SKM-1 (cell line): ENCODE results near the gene MSI2.

ENCODE experiments used
- DNase-seq: peaks from one replicate; lab custom pipeline; 2025; ENCODE audit not compliant: unreplicated experiment; lab: John Stamatoyannopoulos, UW

The MSI2 gene

DNA sequence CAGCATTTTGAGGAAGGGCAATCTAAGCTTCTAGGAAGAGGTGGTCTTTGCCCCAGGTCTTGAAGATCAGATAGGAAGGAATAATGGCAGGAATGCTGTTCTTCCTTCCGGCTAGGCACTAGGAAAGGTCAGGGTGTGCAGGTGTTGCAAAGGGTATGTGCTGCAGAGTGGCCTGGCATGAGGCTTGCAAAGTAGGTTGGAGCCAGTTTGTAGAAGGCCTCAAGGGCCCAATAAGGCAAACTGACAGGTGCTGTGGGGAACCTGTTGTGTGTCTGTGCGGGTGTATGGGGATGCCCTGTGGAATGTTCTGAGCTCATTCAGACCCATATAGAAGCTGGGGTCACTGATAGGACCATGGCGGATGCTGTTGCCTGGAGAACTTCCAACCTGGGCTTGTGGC is 12.7 kb downstream of the MSI2 start:
- DNase-seq = no peak

DNA sequence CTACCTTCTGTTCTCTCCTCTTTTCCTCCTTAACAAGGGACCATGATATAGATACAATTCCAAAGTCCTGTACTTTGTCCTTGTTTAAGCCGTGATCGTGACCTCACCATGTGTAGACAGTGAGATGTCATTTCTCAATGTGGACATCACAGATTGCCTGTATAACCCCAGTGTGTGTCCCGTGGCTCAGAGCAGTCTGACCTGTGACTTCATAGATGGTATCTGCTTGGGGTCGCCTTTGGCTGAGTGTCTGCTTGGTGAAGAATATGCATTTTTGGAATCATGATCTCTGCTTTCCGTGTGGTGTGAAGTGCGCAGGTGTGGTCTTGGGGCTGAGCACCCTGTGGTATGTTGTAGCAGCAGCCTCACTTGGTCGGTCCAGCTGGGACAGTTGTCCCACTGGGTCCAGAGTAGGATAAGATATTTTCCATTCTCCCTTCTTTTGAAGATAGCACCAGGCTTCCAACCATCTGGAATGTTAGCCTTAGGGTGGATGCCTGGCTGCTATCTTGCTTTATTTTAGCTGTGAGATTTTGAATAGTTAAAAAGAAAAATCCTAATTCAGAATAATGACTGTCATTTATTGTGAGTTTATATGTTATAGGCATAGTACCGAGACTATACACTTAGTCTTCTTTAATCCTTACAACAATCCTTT is 13.4 kb downstream of the MSI2 start:
- no peak for DNase-seq

DNA sequence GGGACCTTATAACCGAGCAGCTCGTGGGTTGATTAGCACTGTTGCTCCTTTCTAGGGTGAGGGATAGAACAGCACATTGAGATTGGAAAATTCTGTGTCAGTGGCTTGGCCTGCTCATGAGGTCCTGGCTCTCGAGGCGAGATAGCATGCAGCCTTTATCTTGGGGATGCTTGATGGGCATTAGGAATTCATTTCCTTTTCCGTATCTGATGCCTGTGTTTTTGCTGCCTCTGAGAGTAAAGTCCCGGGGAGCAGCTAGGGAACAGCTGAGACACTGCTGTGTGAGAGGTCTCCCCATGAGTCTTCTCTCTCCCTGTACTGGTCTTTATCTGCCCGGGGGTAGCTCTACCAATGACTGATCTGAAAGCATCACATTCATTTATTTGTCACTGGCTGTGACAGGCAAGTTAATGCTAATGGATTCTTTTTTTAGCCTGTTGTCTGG is 14.5 kb downstream of the MSI2 start:
- no peak for DNase-seq

DNA sequence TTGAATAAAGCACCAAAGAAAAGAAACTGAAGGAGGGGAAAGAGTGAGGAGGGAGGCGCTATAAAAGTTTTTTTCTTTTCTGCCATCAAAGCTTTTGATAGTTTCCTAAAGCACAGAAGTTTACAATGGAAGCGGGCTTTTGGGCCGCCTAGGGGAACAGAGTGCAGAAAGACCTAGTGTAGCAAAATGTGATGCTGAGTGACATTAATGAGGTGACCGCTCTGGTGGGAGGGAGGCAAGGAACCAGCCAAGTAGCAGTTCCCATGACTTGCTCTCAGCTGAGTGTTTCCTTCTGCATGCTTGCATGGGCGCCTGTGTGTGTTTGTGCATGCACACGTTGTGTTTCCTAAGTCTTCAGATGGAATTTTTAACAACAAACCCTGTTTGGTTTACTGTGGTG is 15.5 kb downstream of the MSI2 start:
- DNase-seq = no peak

DNA sequence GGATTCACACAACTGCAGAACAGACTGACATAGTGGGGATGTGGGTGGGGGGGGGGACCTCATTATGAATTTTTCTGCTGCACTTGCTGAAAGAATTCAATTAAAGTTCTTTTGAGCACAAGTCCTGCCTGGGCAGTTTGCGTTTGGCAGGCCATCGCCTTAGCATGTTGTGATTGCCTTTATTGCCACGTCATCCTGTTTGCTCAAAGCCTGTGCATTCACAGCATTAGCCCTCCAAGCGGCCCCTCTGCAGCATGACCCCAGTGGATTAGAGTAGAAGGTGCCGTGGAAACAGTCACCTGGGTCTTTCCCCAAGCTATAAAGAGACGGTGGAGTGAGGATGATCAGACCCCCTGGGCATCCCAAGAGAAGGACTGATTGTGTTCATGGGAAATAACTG is 17.2 kb downstream of the MSI2 start:
- DNase-seq = no peak

DNA sequence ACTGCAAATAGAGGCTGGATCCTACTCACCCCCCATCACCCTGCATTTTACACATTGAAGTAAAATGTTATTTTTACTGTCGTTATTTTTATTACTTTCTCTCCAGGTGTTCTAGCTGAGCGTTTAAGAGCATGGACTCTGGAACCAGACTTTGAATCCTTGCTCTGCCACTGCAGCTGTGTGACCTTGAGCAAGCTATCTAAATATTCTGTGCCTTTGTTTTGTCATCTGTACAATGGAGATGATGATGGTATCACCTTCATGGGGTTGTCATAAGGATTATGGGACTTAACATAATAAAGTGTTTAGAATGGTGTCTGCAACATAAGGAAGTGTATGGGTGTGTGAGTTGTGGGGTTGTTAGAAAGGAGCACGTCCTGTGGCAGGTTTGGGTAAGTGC is 17.8 kb downstream of the MSI2 start:
- DNase-seq = no peak

DNA sequence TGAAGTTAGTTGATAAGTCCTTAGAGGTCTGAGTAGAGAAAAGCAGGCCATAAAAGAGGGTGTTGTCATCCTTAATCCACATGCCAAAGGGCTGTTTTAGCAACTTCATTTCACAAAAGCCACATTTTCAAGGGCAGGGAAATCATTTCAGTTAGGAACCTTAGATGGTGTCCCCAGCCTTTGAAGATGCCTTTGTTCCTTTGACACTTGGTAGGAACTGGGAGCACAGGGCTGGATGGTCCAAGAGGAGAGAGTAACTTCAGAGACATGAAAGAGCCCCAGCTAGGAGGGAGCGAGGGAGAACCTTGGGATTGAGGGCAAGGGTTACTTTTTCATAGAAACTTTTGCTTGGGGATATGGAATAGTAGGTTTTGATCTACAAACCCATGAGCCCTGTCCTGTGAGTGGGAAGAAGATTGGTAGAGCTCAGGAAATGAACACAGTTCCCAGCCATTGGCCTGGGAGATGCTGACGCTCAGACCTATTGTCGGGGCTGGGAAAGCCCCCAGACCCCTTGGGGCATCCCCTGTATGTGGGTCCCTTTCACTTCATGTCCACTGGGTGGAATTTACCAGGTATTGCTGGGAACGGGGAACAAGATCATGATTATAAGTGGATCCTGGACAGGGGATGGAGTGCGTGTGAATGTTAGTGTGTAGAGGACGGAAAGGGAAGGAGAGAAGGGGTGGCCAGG is 18.9 kb downstream of the MSI2 start:
- DNase-seq = no peak

DNA sequence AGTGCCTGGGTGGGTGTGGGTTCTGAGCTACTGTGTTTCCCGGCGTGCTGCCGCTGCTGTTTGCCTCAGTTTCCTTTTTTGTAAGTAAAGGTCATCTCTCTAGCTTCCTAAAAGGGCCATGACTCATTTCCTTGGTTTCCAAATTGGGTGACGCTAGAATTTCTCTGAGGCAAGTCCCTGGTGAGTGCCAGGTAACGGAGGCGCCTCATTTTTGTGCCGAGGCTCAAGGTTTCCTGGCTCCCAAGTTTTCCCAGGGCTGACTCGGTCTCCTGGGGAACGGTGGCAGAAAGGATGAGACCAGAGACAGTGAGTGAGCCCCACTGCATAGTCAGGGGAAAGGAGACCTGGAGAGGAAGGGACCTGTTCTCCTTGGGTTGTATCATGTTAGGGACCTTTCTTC is 20.3 kb downstream of the MSI2 start:
- no peak for DNase-seq

DNA sequence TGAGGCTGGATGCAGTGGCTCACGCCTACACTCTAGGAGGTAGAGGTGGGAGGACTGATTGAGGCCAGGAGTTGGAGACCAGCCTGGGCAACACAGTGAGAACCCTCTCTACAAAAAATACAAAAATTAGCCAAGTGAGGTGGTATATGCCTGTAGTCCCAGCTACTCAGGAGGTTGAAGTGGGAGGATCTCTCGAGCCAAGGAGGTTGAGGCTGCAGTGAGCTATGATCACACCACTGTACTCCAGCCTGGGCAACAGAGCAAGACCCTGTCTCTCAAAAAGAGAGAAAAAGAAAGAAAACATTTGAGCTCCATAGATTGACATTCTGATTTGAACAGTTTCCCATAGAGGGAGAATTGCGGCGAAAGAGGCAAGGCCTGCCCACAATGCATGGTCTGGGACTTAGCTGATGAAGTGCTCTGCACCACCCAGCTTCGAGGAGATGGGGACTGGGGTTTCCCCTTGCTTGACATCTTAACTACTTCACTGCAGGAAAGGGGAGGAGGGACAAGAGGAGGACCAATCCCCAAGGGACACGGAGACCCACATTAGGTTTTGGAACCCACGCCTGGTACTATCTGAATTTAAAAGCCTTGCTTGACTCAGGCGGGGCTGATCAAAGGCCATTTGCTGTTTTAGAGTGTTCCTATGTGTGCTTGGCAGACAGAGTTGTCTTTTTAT is 21.7 kb downstream of the MSI2 start:
- no peak for DNase-seq

DNA sequence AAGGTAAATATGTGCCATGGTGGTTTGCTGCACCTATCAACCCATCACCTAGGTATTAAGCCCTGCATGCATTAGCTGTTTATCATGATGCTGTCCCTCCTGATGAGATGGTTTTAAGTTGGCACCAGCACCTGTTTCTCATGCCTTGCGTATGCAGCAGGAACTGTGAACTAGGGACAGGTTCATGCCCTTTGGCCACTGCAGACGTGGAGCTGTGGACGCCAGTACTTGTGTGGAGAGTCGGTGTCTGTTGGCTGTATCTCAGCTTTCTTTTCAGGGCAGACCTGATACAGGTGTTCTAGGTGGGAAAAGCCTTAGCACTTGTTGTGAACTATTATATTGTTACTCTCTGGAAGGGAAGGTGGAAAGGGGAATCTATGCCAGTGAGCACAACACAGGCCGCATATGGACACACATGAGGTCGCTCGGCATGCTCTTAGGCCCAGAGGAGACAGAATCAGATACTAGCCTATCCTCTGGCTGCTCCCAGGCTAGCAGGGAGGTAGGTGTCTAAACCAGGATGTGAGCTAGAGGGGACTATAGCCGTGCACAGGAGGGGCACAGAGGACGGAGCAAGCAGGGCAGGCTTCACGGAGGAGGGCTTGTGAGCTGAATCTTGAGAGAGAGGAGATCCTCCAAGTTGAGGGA is 22.5 kb downstream of the MSI2 start:
- DNase-seq = no peak

DNA sequence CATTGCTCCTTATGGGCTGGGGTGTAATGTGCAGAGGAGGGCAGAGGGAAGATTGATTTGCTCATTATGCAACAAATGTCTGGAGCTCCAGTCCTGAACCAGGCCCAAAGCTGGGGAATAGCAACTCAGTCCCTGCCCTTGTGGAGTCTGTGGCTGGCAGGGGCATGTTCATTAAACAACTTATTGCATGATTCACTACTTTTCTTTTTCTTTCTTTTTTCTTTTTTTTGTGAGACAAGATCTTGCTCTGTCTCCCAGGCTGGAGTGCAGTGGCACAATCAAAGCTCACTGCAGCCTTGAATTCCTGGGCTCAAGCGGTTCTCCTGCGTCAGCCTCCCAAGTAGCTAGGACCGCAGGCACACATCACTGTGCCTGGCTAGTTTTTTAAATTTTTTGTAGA is 23.1 kb downstream of the MSI2 start:
- no peak for DNase-seq

DNA sequence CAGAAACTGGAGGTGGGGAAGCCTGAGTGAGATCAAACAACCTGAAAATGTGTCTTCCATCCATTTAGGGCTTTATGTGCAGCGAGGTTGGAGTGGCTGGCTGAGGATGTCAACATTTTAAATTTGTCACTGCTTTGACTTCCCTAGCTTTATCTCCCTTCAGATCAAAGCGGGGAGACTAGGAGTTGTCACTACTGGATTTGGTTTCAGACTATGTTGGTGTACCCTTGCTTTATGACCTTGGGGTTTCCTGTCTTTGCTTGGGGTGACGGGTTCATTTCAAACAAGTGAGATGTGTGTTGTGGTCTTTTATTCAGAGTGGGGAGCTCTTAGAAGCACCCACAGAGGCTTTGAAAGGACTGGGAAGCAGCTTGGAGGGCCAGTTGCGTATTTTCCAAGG is 25.6 kb downstream of the MSI2 start:
- no peak for DNase-seq

DNA sequence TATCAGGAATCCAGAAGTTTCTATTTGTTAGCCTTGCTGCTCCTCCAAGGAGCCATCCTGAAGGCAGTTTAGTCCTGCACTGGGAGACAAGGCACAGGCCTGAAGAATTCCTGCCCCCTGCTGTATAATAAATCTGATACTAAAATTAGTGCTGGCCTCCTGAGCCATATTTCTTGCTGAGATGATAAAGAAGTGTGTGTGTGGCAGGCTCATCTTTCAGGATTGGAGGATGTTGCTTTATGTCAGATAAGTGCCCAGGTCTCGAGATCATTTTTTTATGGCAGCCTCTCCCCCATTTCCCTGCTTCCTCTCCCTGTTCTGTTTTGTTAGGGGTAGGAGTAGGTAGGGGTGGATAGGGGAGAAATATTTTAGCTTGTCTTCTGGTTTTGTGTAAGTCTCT is 26.0 kb downstream of the MSI2 start:
- no peak for DNase-seq

DNA sequence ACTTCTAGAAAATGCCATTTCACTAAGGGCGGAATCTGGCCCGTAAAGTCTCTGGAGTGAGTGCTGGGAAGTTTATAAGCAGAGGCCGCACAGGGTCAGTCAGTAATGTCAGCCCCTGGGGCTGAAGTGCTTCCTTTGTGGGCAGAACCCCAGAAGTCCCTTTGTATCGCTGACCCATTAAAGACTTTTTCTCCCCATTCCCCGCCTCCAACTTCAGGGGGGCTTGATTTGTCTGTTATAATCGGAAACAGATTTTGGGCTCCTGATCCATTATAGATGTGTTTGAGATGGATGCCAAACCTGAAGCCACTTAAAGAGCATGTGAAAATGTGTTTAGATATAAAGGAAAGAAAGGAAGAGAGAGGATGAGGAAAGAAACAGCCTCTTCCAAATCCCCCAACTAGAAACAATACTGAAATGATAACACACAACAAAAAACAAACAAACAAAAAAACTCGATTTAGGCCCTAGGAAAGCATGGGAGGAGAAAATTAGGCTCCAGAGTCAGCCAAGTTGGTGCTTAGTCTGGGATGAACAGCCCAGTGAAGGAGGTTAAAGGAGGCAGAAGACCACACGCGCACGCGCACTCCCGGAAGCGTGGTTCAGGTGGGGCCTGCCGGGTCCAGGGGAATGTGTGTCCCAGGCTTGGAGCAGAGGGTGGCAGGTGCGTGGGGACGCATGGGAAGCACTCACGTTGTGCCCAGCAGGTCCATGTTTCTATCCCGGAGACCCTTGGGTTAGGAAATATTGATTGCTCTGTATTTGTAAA is 27.1 kb downstream of the MSI2 start:
- no peak for DNase-seq

DNA sequence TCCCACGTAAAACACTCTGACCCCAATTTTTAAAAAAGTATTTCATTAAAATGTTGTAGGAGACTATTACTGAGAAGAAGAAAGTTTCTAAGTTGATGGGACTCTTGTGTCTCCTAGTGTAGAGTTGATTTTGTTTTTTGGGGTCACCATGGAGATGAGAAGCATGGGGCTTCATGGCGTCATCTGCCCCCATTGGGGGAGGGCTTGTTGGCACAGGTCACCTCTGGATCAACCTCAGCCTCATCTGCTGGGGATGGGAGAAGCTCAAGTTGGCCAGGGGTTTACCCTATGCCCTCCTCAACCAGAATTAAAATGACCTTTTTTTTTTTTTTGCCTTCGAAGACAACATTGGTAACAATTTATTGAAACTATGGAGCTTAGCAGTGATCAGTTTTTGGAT is 28.3 kb downstream of the MSI2 start:
- DNase-seq = no peak

DNA sequence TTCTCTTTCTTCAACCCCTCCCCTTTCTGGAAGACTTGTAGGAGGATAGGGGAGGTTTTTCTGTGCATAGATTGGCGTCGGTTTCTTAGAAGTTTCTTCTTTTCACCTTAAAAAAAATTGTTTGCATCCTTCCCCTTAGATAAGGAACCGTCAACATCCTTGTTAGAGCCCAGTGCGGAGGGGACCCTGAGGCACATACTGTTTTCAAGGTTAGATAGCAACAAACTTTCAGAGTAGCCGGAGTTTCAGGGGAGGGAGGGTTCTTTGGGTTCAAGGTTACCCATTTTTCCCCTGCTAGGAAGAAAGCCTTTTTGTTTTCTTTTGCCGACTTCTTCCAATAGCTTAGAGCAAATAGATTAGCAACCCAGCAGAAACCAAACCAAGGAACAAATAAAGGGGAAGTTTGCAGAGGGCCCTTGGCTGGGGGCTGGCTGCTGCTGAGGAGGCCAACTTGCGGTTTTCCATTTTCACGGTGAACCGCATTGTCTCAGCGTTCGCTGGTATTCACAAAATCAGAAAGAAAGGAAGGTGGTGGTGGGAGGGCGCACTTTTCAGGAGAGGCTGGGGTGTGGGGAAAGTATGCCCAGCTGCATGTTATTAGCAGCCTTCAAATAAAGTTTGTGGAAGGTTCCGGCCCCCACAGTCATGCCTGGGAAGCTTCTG is 28.8 kb downstream of the MSI2 start:
- peak; percentile 77 for DNase-seq

DNA sequence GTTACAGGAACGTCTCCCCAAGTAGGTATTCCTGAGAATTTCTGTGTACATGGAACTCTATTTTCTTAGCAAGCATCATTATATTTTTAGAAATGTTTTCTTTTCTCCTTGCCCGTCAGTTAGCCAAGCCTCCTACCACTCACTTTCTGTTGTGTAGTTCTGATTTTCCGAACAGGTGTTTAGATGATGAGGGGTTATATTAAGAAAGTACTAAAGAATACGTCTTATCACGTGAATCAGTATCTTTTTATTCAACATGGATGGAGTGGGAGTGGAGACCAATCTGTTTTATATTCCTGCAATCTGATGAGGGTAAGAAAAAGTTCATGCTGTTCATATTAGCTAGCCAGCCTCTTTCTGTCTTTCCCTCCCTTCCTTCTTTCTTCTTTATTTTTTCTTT is 29.4 kb downstream of the MSI2 start:
- DNase-seq = no peak

DNA sequence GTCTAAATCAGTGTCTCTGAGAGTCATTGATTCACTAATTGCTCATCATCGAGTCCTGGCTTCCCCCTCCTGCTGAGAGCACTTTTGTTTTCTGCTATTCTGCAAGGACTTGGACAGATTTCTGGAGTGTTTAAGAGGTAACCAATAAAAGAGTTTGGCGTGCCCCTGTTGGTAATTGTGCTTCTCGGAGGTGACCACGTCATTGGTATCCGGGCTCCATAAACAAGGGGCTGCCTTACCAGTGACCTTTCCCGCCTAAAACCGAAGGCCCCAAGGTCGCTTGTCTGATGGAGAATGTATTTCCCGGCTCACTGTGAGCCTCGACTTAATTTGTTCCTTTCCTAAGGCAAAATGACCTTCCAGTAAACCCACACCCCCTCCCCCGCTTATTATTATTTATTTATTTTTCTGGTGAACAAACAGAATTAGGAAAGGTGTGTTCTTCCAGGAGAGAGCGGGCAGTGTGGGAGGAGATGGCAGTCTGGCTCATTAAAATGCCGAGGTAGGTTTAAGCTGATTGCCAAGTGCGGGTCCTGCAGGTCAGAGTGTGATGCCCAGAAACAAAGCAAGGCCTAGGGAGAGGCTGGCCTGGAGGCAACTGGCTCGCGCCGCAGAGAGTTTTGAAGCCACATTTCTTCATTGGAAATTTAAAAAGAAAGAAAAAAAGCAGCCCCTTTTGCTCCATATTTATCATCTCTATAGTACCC is 30.2 kb downstream of the MSI2 start:
- DNase-seq = no peak

DNA sequence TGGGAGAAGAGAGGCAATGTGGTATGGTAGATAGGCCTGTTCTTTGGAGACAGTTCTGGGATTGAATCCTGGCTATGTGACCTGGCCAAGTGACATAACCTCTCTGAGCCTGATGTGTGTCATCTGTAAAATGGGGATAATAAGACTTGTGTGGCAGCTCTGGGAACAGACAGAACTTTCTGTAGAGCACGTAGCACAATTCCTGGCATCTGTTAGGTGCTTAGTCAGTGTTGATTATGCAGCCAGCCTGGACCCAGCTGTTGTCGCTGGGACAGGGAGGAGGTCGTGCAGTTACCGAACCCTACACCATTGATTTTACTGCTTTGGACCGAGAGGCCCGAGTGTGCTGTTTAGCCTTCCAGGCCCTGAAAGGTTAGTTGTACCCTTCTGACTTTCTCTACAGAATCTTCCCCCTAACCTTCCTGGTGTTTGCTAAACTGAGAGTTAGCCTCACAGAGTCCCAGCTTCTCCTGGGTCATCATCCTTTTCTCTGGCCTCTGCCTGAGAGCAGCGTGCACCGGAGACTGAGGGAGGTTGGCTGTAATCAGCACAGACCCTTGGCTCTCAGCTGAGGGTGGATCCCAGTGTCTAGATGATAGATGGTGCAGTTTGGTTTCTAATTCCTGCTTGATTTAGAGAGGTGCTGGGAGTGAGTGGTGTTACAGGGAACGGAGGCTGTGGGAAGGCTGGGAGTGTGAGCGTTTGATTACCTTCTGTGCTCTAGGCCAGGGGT is 31.9 kb downstream of the MSI2 start:
- DNase-seq = no peak
